ENCODE results near the gene EPC2.

DNA sequence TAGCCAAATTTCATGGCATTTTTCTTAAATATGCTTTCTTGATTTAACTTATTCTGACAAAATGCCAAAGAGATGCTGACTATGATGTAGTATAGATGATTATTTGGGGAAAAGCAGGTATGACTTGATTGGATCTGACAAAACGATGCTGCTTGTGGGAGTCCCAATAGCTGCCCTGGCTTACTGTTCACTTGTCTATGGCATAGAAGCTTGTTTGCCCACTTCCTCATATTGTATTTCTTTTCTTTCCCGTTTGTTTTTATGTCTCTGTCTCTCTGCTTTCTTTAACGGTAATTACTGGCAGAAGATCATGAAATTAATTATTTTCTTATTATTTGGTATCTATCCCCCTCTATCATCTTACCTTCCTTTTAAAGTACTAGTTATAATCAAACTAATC is 43.0 kb downstream of the EPC2 start:
- TF ChIP-seq EZH2phosphoT487 (IDR thresholded peaks at IDR 0.05; ENCODE audit: borderline replicate concordance), result no peak
- TF ChIP-seq, protein P1, sequence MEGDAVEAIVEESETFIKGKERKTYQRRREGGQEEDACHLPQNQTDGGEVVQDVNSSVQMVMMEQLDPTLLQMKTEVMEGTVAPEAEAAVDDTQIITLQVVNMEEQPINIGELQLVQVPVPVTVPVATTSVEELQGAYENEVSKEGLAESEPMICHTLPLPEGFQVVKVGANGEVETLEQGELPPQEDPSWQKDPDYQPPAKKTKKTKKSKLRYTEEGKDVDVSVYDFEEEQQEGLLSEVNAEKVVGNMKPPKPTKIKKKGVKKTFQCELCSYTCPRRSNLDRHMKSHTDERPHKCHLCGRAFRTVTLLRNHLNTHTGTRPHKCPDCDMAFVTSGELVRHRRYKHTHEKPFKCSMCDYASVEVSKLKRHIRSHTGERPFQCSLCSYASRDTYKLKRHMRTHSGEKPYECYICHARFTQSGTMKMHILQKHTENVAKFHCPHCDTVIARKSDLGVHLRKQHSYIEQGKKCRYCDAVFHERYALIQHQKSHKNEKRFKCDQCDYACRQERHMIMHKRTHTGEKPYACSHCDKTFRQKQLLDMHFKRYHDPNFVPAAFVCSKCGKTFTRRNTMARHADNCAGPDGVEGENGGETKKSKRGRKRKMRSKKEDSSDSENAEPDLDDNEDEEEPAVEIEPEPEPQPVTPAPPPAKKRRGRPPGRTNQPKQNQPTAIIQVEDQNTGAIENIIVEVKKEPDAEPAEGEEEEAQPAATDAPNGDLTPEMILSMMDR (conservative IDR thresholded peaks at IDR 0.05; ENCODE audit: low read length), result no peak
